ENCODE measurements around the gene ZNF526.

Gene ZNF526

DNA sequence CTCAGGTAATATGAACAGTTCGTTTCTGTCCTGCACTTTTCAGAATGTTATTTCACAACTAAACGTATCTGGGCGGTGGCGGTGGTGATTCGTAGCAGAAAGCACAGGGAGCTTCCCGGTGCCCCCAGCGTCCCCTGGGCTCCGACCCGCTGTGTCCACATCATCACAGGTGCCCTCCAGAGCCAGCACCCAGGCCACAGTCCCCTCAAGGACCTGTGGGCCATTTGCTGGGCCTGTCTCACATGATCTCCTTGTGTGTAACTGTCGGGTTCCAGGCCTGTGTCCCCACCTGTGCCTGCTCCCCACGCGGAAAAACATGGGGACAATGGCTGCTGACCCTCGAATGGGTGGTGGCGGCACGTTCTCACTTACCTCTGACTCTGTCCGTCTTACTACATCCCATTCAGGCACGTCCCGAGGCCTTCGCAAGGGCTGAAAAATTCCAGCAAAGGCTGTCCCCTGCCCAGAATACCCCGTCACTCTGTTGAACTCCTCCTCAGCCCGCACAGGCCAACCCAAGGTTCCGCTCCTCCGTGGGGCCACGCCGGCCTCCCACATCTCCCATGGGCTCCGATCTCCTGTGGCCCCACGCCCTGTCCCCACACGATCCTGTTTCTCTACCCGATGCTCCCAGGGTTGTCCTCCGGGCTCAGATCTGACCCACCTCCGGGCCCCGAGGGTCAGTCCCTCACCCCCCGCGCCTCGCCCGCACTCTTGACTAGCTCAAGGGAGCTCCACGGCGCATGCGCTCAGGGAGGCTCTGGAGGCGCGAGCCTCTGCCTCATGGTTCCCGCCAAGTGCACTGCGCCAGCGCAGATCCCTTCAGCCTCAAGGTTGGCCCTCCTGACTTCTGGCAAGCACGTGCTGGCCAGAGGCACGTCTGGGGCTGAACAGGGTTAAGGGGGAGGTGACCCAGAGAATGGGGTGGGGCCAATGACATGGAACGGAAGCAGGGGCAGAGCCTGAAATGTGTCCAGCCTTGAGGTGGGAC, 23.8 kb upstream of the ZNF526 start:
- no peak for DNase-seq (ENCODE audit: low spot score)
- no peak for FAIRE-seq

DNA sequence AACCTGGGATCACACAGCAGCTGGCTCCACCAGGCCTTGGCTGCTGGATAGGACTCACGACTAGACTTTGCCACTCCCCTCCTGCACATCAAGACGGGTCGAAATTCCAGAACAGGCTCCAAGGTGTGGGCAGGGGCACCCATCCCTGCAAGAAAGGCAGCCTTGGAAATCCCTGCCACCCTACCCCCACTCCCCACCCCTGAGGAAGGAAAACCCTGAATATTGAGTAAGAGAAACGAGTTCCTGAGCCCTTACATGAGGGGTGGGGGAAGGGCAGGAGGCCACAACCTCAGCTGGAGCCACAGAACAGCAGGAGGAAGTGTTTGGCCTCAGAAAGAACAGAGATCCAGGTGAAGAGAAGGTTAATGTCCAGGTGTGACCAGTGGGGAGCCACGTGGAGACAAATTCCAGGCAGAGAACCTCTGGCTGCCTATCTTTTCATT, 22.7 kb upstream of the ZNF526 start:
- no peak for DNase-seq (ENCODE audit: low spot score)
- FAIRE-seq = no peak

DNA sequence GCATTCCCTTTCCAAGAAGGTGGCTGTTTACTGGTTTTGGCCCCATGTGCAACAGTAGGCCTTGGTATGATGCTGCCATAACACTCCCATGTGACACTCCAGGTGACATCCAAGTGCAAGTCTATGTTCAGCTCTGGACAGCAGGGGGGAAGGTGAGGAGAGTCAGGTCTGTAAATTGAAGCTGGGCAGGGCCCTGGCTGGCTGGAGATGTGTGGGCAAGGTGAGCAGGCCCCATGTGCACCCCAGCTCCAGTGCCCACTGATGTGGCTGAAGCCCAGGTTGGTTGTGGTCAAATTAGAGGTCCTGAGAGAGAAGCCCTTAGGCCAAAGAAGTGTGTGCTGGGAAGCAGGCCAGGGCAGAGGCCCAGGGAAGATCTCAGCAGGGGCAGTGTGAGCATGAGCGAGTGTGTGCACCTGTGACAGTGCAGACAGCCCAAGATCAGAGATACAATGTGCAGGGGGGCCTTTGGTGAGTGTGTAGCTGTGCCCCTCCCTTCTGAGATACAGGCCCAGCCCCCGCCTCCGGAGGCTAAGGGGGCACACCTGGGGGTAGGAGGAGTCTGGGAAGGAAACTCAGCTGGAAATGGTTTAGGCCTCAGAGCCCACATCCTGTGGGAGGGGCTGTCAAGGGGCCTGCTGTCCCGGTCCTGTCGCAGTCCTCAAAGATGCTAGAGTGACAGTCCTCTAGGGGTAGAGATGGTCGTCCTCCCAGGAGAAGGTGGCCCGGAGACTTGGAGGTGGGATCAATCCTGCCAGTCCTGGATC, 21.3 kb upstream of the ZNF526 start:
- no peak for FAIRE-seq

DNA sequence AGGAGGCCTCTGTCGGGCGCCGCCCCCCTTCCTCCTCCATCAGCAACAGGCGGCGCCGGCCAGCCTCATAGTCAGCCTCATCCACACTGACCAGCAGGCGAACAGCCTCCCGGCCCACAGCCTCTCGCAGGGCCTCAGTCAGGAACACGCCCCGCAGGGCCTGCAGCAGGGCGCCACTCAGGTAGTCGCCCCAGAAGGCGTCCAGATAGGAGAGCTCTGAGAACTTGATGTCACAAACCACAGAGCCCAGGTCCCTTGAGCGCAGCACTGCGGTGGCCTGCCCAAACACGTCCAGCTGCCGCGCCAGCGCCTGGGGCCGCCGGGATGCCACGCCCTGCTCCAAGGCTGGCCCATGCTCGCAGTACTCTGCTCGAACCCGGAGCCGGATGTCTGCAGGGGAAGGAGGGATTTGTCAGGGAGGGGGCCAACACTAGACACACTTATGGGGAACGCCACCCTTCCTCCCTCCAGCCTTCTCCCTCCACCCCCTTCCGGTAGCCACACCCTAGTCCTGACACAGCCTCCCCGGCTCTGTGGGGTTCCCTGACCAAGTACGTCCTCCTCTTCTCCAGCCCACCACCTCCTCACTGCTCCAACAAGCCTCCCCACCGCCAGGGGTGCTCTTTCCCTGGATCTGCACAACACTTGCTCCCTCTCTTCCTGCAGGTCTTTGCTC, 20.5 kb upstream of the ZNF526 start:
- FAIRE-seq (no peak), DNase-seq (ENCODE audit: low spot score) (no peak)

More for the DNA sequence above, 21.3 kb upstream of the ZNF526 start:
- DNase-seq (ENCODE audit: low spot score) = no peak

DNA sequence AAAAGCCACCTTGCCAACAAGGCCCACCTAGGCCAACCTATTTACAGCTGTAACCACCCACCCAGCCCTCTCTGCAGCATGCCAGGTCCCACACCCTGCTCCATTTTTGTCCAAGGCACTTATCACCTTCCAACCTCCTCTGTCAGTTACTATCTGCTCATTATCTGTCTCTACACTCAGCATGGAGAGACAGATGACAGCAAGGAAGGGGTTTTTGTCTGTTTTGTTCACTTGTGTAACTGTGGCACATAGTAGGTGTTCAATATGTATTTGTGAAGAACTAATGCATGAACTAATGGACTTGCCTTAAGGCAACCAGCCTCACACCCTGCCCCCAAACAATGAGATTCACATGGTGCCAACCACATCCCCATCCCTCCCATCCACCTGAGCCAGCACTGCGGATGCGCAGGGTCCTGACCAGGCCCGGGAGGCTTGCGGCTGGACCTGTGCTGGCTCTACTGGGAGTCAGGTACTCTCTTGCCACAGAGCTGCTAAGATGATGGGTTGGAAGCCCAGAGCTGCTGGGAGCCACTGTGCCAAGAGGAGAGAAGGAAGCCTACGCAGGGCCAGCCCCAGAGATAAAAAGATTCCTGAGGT, 19.9 kb upstream of the ZNF526 start:
- DNase-seq (ENCODE audit: low spot score) (no peak), FAIRE-seq (peak; percentile 35)

DNA sequence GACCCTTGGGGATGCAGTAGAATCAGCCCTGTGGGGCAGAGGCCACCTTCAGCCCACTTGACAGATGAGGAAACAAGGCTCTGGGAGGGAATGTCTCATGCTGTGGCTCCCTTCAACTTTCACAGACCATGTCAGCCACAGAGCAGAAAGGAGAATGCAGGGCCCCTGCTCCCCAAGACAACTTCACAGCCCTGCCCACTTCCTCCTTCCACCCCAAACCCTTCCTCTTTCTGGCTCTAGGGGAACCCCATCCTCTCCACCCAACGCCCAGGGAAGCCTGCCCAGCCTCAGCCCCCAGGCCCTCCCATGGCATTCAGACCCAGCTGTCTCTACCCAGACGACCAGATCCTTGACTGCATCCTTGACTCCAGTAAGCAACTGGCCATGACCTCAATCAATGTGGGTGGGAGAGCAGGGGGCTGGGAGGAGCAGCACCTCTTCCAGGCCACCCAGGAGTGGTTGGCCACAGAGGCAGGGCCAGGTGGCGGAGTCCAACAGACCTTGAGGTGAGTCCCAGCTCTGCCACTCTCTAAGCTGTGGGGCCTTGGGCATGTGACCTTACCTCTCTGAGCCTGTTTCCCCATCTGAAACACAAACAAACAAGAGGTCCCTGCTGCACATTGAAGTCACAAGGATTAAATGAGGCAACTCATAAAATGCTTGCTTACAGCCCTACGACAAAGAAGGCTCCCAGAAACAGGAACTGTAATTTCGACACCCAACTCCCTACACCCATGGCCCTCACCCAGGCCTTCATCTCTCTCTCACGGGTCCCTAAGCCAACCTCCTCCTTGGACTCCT, 18.4 kb upstream of the ZNF526 start:
- DNase-seq (ENCODE audit: low spot score) (no peak), FAIRE-seq (no peak)

DNA sequence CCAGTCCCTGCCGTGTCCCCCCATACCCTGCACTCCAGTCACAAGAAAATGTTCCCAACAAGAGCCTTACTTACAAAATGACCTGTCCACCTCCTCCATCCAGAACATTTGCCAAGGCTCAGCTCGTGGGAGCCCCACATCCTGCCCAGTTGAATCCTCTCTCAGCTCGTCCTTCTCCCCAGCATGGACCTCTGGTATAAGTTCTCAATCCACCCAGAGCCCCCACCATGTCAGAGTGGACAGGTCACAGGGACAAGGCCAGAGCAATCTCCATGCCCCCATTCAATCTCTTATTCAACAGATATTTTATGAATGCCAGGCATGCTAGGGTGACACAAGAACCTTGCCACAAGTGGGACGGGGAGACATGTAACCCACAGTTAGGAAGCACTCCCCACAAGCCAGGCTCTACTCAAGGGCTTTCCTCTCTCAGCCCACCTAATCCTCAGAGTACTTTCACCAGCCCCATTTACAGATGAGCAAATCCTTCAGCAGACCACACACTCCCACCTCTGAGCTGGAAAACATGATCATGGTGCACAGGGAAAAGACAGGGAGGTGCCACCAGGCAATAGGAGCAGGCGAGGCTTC, 17.7 kb upstream of the ZNF526 start:
- DNase-seq (ENCODE audit: low spot score) (no peak), FAIRE-seq (no peak)

DNA sequence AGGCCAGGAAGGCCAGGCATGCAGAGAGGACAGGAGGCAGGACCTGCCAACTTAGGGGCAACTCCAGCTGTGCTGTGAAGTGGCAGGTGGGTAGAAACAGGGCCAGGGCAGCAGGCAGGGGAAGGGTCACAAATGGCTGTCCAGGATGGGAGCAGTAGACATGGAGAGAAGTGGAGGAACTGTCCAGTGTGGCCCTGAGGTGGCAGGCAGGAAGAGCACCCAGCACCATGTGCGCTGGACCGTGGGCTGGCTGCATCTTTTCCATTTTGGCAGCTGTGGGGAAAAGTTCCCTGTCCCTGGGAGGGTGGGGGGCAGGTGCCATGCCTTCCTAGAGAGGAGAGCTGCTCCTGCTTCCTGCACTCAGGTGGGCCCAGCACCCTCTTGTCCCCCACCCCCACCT, 16.4 kb upstream of the ZNF526 start:
- DNase-seq (ENCODE audit: low spot score) (no peak), FAIRE-seq (no peak)

DNA sequence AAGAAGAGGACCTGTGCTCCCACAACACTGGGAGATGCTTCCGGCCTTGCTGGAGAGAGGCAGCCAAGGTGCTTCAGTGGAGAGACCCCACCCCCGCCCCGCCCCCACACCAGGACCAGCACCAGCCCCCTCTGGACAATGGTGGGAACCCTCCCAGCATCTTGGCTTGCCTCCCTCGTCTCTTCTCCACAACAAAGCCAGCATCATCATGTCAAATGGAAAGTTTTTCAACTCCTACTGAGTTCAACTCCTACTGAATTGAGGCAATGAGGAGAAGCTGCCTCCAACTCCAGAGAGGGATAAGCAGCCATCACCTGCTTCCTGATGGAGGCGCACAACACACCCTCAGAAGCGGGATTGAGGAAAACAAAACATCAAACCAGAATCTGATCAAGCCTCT, 15.4 kb upstream of the ZNF526 start:
- no peak for DNase-seq (ENCODE audit: low spot score)
- FAIRE-seq = no peak

DNA sequence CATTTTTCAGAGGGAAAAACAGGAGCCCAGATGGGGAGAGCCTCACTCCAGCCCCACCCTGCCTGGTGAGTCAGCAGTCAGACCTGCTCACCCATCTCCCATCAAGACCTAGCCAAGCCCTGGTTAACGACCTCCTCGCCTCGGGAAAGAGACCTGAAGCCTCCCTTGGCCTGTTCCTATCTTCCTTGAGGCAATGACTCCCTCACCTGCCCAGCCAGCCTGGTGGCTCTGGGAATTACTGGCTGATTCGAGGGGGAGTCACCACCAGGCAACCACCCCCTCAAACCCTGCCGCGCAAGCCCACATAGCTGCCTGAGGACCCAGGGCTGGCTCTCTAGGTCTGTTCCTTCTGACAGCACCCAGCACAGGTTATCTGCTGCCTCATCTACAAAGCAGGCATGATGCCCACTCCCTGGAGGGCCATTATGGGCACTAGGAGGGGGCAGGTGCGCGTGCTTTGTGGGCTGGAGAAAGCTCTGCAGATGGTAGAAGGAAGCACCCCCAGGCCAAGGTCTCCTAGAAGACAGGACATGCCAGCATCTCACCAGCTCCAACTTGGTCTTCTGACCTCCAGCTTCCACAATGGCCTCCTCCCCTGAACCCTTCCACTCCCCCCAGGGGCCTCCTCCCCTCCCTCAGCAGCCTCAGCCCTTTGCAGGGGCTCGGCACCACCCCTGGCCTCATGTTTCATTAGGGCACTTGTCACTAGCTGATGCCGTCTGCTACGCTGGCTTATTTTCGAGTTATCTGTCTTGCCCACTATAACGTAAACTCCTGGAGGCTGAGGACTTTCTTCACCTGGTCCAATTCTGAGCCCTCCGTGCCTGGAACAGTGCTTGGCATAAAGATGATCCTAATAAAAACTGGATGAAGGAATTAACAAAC, 13.0 kb upstream of the ZNF526 start:
- DNase-seq (ENCODE audit: low spot score) (peak; percentile 86), FAIRE-seq (peak; percentile 13)

DNA sequence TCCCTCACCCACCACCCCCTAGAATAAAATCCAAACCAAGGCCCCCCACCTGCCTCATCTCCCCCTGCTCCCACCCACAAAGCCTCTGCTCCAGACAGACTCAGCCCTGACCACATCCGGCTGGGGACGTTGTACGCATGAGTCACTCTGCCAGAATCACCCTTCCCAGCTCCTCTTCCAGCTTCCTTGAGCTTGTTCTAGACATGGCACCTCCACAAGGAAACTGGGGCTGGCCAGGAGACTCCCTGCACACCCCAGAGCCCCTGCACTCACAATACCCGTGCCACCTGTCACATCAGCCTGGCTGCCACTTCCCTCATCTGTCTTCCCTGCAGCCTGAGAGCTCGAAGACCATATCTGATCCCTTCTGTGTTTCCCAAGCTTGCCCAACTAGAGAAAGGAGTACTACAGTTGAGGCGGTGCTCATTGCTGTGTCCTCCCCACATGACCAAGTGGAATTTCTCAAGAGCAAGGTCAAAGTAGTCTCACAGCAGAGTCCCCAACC, 12.3 kb upstream of the ZNF526 start:
- no peak for FAIRE-seq
- DNase-seq (ENCODE audit: low spot score) = peak; percentile 92

DNA sequence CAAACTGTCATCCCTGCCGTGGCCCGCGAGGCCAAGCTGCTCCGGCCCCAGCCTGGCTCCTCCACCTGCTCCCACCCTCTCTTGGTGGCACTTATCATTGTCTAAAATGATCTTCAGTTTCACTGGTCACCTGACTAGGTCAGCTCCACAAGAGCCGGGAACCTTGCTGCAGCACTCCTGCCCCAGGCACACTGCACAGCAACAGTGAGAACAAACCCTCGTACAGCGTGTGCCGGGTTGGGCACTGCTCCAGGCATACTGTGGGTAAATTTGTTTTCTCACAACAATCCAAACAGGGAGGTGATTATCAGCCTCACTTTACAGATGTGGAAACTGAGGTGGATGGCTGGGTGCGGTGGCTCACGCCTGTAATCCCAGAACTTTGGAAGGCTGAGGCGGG, 11.5 kb upstream of the ZNF526 start:
- no peak for DNase-seq (ENCODE audit: low spot score)
- FAIRE-seq = no peak

DNA sequence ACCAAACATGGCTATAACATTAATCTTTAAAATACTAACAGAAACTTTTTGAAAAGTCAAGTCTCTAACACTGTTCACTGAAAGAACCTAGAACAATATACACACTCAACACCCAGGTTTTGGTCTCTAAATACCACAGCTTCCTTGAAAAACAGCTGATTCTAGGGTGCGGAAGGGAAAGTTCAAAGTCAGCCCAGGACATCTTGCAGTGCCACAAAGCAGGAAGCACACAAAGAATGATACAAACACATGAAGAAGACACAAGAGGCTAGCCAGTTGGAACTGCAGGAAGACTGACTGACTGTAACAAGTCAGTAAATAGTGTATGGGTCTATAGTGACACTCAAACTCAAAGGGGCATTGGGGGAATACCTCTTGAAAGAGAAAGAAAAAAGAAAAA, 7.2 kb upstream of the ZNF526 start:
- DNase-seq (ENCODE audit: low spot score) (no peak), FAIRE-seq (no peak)

DNA sequence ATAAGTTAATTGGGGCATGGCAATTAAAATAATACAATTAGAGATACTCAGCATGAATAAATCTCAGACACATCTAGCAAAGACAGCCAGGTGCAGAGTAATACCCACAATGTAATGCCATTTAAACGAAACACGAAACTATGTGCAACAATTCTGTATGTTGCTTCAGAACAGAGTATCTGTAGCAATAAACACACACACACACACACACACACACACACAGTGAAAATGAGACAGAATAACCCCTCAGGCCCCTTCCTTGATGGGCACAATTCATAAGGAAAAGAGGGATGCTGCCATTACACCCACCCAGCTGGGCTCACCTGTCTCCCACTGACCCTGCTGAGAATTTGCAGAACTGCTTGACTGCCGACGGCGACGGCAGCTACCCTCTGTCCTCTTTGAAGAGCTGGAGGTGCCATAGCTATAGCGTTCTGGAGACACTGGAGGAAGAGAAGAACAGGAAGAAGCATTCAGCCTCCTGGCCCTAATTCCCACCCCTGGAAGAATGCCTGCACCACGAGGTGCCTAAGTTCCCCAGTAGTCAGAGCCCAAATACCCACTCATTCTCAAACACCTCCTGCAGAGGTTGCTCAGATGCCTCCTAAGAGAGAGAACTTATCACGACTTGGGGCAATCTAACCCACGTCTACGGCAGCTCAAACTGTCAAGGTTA, 5.2 kb upstream of the ZNF526 start:
- FAIRE-seq = no peak
- no peak for DNase-seq (ENCODE audit: low spot score)

DNA sequence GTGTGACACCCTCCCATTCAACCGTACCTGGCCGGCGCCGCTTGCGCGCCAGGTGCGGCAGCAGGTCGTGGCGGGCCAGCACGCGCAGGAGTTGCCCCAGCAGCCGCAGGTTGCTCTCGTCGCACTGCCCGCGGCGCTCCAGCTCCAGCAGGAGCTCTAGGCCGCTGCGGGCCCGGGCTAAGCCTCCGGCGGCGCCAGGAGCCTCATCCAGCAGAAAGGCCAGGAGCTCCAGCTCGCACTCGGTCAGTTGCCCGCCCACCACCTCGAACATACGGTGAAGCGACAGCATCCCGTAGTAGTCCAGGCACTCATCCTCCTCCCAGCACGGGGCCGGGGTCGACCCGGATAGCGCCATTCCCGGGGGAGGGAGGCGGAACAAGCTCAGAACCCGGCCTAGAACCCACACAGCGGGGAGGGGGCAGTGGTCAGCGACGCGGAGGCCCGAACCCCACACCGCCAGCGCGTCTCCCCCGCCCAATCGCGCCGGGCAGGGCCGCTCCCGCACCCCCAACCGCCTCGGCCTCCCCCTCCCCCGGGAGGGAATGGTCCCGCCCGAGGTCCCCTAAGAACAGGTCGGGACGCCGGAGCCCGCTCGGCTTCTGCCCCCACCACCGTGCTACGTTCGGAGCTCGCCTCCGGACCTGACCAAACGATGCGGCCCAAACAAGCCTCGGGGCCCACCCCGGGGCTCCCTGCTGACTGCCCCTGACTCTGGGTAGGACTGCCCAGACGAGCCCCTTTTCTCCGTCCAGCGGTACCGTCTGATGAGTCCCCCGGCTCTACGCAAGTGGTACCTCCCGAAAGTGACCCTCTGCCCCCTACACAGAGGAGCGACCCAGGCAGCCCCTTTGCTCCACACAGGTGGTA, 3.2 kb upstream of the ZNF526 start:
- DNase-seq (ENCODE audit: low spot score) (peak; percentile 31), FAIRE-seq (no peak)

DNA sequence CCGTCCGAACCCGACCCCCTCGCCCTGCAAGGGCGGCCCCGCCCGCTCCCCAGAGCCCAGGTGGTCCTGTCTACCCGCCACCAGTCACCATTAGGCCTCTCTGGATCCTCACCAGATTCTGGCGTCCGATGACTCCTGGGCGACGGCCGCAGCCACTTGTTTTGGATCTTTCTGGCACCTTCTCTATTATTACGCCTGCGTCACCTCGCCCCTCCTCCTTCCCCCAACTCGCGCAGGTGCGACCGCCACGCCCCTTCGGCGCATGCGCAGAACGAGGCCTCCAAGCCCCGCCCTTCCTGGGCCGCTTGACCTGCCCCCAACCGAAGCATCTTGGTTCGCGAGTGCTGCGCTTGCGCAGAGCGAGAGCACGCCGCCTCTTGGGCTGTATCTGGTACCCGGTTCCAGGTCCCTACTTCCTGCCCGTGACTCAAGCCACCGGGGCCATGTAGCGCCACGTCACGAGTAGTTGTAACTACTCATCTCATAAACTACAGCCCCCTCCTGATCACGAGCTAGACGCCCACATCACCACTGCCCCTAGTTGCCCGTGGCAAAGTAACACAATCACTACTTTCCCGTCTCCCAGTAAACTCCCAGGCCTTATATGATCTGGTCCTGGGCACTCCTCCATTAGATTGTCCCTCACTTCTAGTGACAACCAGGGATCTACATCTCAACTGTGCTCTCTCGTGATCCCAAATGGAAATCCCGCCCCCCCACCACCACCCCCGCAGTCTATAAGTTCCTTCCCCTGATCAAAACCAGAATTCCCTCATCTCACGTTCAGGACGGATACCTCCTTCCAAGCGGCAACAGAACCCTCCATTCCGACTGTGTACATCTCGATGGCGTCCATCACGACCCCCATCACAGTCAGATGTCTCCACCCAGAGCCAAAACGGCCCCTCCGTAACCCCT, 2.3 kb upstream of the ZNF526 start, which contains the start of gene DEDD2:
TSS of gene DEDD2 (minus strand) at position 158 of the 918 bp plus-strand sequence. CDS start 670 bp downstream, outside the sequence.
- peak; percentile 96 for DNase-seq (ENCODE audit: low spot score)
- peak; percentile 23 for FAIRE-seq

Data from urothelium cell line (cell line).